GM12878 (cell line): ENCODE data around the gene CLCNKB. TPM values are rescaled to one million over a fixed set of nuclear protein-coding genes. Genes with fewer than 3 reads are reported as not detected.
A peak's percentile ranks its signal among the peaks of the same experiment; 100 is the strongest.

Experiments
- CREM ChIP-seq: IDR thresholded peaks from 2 replicates; pipeline ENCODE4 v1.6.1; 2014; ENCODE audit warnings: antibody characterized with exemption, low read depth
- CTCF ChIP-seq, 3 experiments: IDR thresholded peaks in 2 of 3; conservative IDR thresholded peaks in 1 of 3; 2 replicates each; pipeline ENCODE4 v1.5.1; 2011; ENCODE audit warnings: low read depth in 3 of 3, low read length in 3 of 3, mild to moderate bottlenecking in 3 of 3, control low read depth in 2 of 3, moderate library complexity in 2 of 3, inconsistent platforms in 1 of 3, mixed read lengths in 1 of 3; ENCODE audit not compliant: control insufficient read depth in 2 of 3, insufficient read depth in 1 of 3; ENCODE audit errors: extremely low read depth in 1 of 3
- DPF2 ChIP-seq: fragments of 450-650 bp; IDR thresholded peaks from 2 replicates; pipeline ENCODE4 v1.6.1; 2017; ENCODE audit warnings: mild to moderate bottlenecking
- ELK1 ChIP-seq: IDR thresholded peaks from 2 replicates; pipeline ENCODE4 v1.6.1; 2012; ENCODE audit warnings: low read depth, low read length, improper control_type of control experiment
- FOXK2 ChIP-seq: fragments of 450-650 bp; IDR thresholded peaks from 2 replicates; pipeline ENCODE4 v1.6.1; 2017; ENCODE audit warnings: mild to moderate bottlenecking, moderate library complexity
- HDAC2 ChIP-seq: fragments of 200-600 bp; sonication (generic); IDR thresholded peaks from 2 replicates; pipeline ENCODE4 v1.6.1; 2017
- HSF1 ChIP-seq: fragments of 150-350 bp; IDR thresholded peaks from 2 replicates; pipeline ENCODE4 v1.6.1; 2014; ENCODE audit warnings: mild to moderate bottlenecking, low read depth, low read length
- NFYA ChIP-seq: IDR thresholded peaks from 2 replicates; pipeline ENCODE4 v1.6.1; 2011; ENCODE audit warnings: low read depth, mild to moderate bottlenecking, low read length, improper control_type of control experiment, borderline replicate concordance
- NKRF ChIP-seq: fragments of 450-650 bp; conservative IDR thresholded peaks from 2 replicates; pipeline ENCODE4 v1.6.1; 2017; ENCODE audit warnings: mild to moderate bottlenecking, moderate library complexity
- NR2C2 ChIP-seq: IDR thresholded peaks from 2 replicates; pipeline ENCODE4 v1.6.1; 2011; ENCODE audit warnings: borderline replicate concordance, low read depth; ENCODE audit not compliant: control insufficient read depth, insufficient read length
- RAD21 ChIP-seq: IDR thresholded peaks from 2 replicates; pipeline ENCODE4 v1.6.1; 2011; ENCODE audit warnings: mild to moderate bottlenecking, low read depth, low read length, moderate library complexity; ENCODE audit not compliant: insufficient read depth
- RAD51 ChIP-seq: fragments of 450-650 bp; IDR thresholded peaks from 2 replicates; pipeline ENCODE4 v1.6.1; 2016; ENCODE audit warnings: moderate library complexity, mild to moderate bottlenecking, inconsistent platforms
- SMARCA5 ChIP-seq: fragments of 450-650 bp; IDR thresholded peaks from 2 replicates; pipeline ENCODE4 v1.6.1; 2017; ENCODE audit warnings: mild to moderate bottlenecking
- TAF1 ChIP-seq: IDR thresholded peaks from 2 replicates; pipeline ENCODE4 v1.6.1; 2011; ENCODE audit warnings: mild to moderate bottlenecking, low read depth, low read length, borderline replicate concordance
- YY1 ChIP-seq: IDR thresholded peaks from 2 replicates; pipeline ENCODE4 v1.6.1; 2011; ENCODE audit warnings: low read depth, mild to moderate bottlenecking, low read length
- polyA plus RNA-seq, 11 experiments: library from polyadenylated mRNA; depleted of rRNA in 4 of 11; unstranded in 6 of 11; stranded (reverse) in 5 of 11; fragments of >200 nt; fragmentation: Nextera tagmentation in 4 of 11; fragmentation: Illumina TruSeq in 1 of 11; extraction: Ambion mirVana in 4 of 11; extraction: Trizol in 1 of 11; gene quantifications; 1 replicate in 1 of 11; 2 replicates in 10 of 11; pipeline versions ENCODE4 v1.2.1 to v1.2.3, GENCODE V29; 2011 to 2016; ENCODE audit warnings: inconsistent platforms in 2 of 11, missing spikeins in 2 of 11, low read depth in 1 of 11
- total RNA-seq, 4 experiments: library from RNA; depleted of rRNA in 3 of 4; stranded (reverse); fragments of >200 nt in 3 of 4; fragmentation: Illumina TruSeq in 1 of 4; extraction: Trizol in 1 of 4; gene quantifications; 2 replicates each; pipeline versions ENCODE4 v1.2.1 to v1.2.3, GENCODE V29; 2013 to 2021

Gene CLCNKB
- total and polyA plus RNA-seq, 10 of the 15 experiments (the other 5 are each of a cell fraction or from before 2014, with no cell fraction given): 0.05 TPM; not detected in 9

GRCh38 chr1:16082283-16083038 is 38.9 kb downstream of the CLCNKB start (continued):
- TF ChIP-seq ELK1 (no peak), CTCF (IDR thresholded peaks at IDR 0.05 in 2 of 3, conservative IDR thresholded peaks at IDR 0.05 in 1 of 3; ENCODE audit: control insufficient read depth in 2 of 3, extremely low read depth in 1 of 3, insufficient read depth in 1 of 3, low read depth in 3 of 3, low read length in 3 of 3) (peak; percentile 79 to 90 (median 88)), DPF2 (peak; percentile 57; the same call in 1 of the 2 replicates), RAD51 (no peak), HDAC2 (no peak), SMARCA5 (no peak), CREM (no peak), YY1 (0 out of 2 replicates have a peak, but pooled peaks have one; percentile 36), FOXK2 (no peak), TAF1 (no peak), NFYA (no peak), RAD21 (peak; percentile 83), HSF1 (no peak), NR2C2 (no peak), NKRF (no peak)
- TF ChIP-seq, all 136 proteins: peak for 6
